ENCODE data around the gene STXBP6. TPM values are rescaled to one million over a fixed set of nuclear protein-coding genes. Genes with fewer than 3 reads are reported as not detected.

STXBP6 gene
- total and polyA plus RNA-seq, 2 of the 13 experiments (the other 11 are each of a cell fraction or from before 2014, with no cell fraction given) = 35.3 to 42.8 TPM

DNA sequence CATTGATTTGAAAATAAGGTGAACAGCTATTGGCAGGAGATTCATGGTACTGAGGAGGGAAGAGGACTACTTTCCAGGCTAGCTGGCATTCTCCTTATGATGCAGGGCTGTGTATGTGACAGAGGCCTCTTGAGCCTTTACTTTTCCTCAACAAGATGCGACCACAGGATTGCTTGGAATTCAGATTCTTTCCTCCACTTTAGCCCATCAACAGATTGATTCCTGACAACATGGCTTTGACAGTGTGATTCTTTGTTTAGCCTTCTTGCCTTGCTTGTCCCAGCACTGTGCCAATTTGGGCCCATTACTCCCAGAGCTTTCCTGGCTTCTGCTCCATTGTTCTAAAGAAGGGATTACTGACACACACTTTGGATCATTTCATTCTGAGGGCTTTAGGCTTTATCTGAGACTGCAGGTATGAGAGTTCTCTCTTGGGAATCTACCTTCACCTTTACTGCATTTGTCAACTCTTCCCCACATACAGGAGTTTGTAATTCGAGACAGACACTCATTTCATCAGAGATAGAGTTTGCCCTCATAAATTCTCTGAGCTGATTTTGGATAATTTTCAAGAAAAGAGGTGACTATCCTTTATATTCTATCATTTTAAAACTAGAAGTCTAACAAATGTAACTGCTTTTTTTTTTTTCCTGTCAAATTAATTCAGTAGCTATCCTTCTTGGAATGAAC is 209.6 kb downstream of the STXBP6 start (continued):
- TF ChIP-seq, protein P1, sequence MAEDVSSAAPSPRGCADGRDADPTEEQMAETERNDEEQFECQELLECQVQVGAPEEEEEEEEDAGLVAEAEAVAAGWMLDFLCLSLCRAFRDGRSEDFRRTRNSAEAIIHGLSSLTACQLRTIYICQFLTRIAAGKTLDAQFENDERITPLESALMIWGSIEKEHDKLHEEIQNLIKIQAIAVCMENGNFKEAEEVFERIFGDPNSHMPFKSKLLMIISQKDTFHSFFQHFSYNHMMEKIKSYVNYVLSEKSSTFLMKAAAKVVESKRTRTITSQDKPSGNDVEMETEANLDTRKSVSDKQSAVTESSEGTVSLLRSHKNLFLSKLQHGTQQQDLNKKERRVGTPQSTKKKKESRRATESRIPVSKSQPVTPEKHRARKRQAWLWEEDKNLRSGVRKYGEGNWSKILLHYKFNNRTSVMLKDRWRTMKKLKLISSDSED (CRISPR knock-in tag; IDR thresholded peaks at IDR 0.05) = no peak
- TF ChIP-seq KDM1A (CRISPR knock-in tag; IDR thresholded peaks at IDR 0.05) (no peak), ZC3H4 (CRISPR knock-in tag; IDR thresholded peaks at IDR 0.05; ENCODE audit: borderline replicate concordance) (peak; percentile 49; the same call in 1 of the 2 replicates), MIER2 (CRISPR knock-in tag; IDR thresholded peaks at IDR 0.05) (no peak), GABPB1 (CRISPR knock-in tag; IDR thresholded peaks at IDR 0.05) (0 out of 2 replicates have a peak, but pooled peaks have one; percentile 22), GATA4 (IDR thresholded peaks at IDR 0.05; ENCODE audit: borderline replicate concordance, low read depth) (no peak), NKX3-1 (CRISPR knock-in tag; IDR thresholded peaks at IDR 0.05) (0 out of 2 replicates have a peak, but pooled peaks have one; percentile 36), ZBTB21 (CRISPR knock-in tag; IDR thresholded peaks at IDR 0.05) (no peak; the same call in 1 of the 2 replicates), ZSCAN21 (CRISPR knock-in tag; IDR thresholded peaks at IDR 0.05; ENCODE audit: borderline replicate concordance) (no peak), HIVEP1 (CRISPR knock-in tag; IDR thresholded peaks at IDR 0.05) (no peak), ZNF296 (CRISPR knock-in tag; conservative IDR thresholded peaks at IDR 0.05) (no peak), ZNF562 (CRISPR knock-in tag; IDR thresholded peaks at IDR 0.05; ENCODE audit: borderline replicate concordance) (no peak), ZNF292 (CRISPR knock-in tag; IDR thresholded peaks at IDR 0.05; ENCODE audit: borderline replicate concordance, low read depth) (peak; percentile 63; the same call in 1 of the 2 replicates), SMAD1 (CRISPR knock-in tag; IDR thresholded peaks at IDR 0.05; ENCODE audit: borderline replicate concordance, low read depth) (no peak), FOXK2 (IDR thresholded peaks at IDR 0.05) (no peak), SRSF1 (optimal IDR thresholded peaks at IDR 0.05; ENCODE audit: low read depth, low read length) (no peak)
- TF ChIP-seq, protein P2, sequence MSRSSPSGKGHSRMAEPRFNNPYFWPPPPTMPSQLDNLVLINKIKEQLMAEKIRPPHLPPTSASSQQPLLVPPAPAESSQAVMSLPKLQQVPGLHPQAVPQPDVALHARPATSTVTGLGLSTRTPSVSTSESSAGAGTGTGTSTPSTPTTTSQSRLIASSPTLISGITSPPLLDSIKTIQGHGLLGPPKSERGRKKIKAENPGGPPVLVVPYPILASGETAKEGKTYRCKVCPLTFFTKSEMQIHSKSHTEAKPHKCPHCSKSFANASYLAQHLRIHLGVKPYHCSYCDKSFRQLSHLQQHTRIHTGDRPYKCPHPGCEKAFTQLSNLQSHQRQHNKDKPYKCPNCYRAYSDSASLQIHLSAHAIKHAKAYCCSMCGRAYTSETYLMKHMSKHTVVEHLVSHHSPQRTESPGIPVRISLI (CRISPR knock-in tag; IDR thresholded peaks at IDR 0.05; ENCODE audit: borderline replicate concordance) = no peak
- TF ChIP-seq, protein P3, sequence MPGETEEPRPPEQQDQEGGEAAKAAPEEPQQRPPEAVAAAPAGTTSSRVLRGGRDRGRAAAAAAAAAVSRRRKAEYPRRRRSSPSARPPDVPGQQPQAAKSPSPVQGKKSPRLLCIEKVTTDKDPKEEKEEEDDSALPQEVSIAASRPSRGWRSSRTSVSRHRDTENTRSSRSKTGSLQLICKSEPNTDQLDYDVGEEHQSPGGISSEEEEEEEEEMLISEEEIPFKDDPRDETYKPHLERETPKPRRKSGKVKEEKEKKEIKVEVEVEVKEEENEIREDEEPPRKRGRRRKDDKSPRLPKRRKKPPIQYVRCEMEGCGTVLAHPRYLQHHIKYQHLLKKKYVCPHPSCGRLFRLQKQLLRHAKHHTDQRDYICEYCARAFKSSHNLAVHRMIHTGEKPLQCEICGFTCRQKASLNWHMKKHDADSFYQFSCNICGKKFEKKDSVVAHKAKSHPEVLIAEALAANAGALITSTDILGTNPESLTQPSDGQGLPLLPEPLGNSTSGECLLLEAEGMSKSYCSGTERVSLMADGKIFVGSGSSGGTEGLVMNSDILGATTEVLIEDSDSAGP (CRISPR knock-in tag; IDR thresholded peaks at IDR 0.05; ENCODE audit: borderline replicate concordance) = no peak
- TF ChIP-seq, protein P4, sequence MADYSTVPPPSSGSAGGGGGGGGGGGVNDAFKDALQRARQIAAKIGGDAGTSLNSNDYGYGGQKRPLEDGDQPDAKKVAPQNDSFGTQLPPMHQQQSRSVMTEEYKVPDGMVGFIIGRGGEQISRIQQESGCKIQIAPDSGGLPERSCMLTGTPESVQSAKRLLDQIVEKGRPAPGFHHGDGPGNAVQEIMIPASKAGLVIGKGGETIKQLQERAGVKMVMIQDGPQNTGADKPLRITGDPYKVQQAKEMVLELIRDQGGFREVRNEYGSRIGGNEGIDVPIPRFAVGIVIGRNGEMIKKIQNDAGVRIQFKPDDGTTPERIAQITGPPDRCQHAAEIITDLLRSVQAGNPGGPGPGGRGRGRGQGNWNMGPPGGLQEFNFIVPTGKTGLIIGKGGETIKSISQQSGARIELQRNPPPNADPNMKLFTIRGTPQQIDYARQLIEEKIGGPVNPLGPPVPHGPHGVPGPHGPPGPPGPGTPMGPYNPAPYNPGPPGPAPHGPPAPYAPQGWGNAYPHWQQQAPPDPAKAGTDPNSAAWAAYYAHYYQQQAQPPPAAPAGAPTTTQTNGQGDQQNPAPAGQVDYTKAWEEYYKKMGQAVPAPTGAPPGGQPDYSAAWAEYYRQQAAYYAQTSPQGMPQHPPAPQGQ (CRISPR knock-in tag; IDR thresholded peaks at IDR 0.05; ENCODE audit: borderline replicate concordance) = no peak

Data from HepG2 (cell line).